ENCODE measurements around the gene EEF1AKMT1.

Gene EEF1AKMT1

GRCh38 chr13:20704459-20705069 is 69.2 kb downstream of the EEF1AKMT1 start:
- DNase-seq (ENCODE audit: extremely low read depth, low read depth), result no peak
- TF ChIP-seq CTCF (IDR thresholded peaks at IDR 0.05; ENCODE audit: low read depth, low read length), result no peak

- no peak for DNase-seq (ENCODE audit: extremely low read depth, low read depth)
- peak; percentile 41 for TF ChIP-seq CTCF (IDR thresholded peaks at IDR 0.05; ENCODE audit: low read depth, low read length)
These were observed 69.8 kb downstream of the EEF1AKMT1 start for GRCh38 chr13:20703780-20704458.

GRCh38 chr13:20702915-20703779 is 70.6 kb downstream of the EEF1AKMT1 start, which contains the start of gene IL17D:
Gene IL17D (plus strand): TSS chr13:20703699. CDS start chr13:20704002, 303 bp downstream.
- no peak for DNase-seq (ENCODE audit: extremely low read depth, low read depth)
- TF ChIP-seq CTCF (IDR thresholded peaks at IDR 0.05; ENCODE audit: low read depth, low read length), result no peak

GRCh38 chr13:20702530-20702914 is 71.2 kb downstream of the EEF1AKMT1 start:
- TF ChIP-seq CTCF (IDR thresholded peaks at IDR 0.05; ENCODE audit: low read depth, low read length), result no peak
- DNase-seq (ENCODE audit: extremely low read depth, low read depth), result no peak

GRCh38 chr13:20701461-20701860 is 72.3 kb downstream of the EEF1AKMT1 start:
- no peak for DNase-seq (ENCODE audit: extremely low read depth, low read depth)
- TF ChIP-seq CTCF (IDR thresholded peaks at IDR 0.05; ENCODE audit: low read depth, low read length), result no peak

GRCh38 chr13:20700288-20700687 is 73.5 kb downstream of the EEF1AKMT1 start:
- DNase-seq (ENCODE audit: extremely low read depth, low read depth), result no peak
- no peak for TF ChIP-seq CTCF (IDR thresholded peaks at IDR 0.05; ENCODE audit: low read depth, low read length)

GRCh38 chr13:20699715-20700114 is 74.0 kb downstream of the EEF1AKMT1 start:
- DNase-seq (ENCODE audit: extremely low read depth, low read depth), result no peak
- TF ChIP-seq CTCF (IDR thresholded peaks at IDR 0.05; ENCODE audit: low read depth, low read length), result no peak

Measured in AG09319 (cell line).